HepG2 (cell line): ENCODE results near the gene ATP9A. TPM values are rescaled to one million over a fixed set of nuclear protein-coding genes. Genes with fewer than 3 reads are reported as not detected.

ENCODE experiments used
- ATF3 ChIP-seq: sonication (generic); formaldehyde crosslinking; IDR thresholded peaks from 2 replicates; pipeline ENCODE4 v1.4.0; 2020; ENCODE audit warnings: missing genetic modification reagents
- ERF ChIP-seq: IDR thresholded peaks from 2 replicates; pipeline ENCODE4 v1.6.1; 2018; ENCODE audit warnings: missing biosample characterization, missing genetic modification reagents
- FOXJ3 ChIP-seq: sonication (generic); formaldehyde crosslinking; IDR thresholded peaks from 2 replicates; pipeline ENCODE4 v1.4.0; 2020; ENCODE audit warnings: missing genetic modification reagents, mild to moderate bottlenecking, borderline replicate concordance
- HDAC2 ChIP-seq: sonication (generic); formaldehyde crosslinking; IDR thresholded peaks from 2 replicates; pipeline ENCODE4 v1.4.0; 2020; ENCODE audit warnings: missing genetic modification reagents
- HMGXB4 ChIP-seq, 2 experiments: sonication (generic) in 1 of 2; formaldehyde crosslinking in 1 of 2; IDR thresholded peaks; 2 replicates each; pipeline versions ENCODE4 v1.4.0 to v1.6.1; 2018 to 2020; ENCODE audit warnings: missing genetic modification reagents in 2 of 2, borderline replicate concordance in 1 of 2, low read depth in 1 of 2, mild to moderate bottlenecking in 1 of 2, missing biosample characterization in 1 of 2
- HNRNPL ChIP-seq: fragments of 200-400 bp; formaldehyde crosslinking; IDR thresholded peaks from 2 replicates; pipeline ENCODE4 v1.6.1; 2017; ENCODE audit warnings: mild to moderate bottlenecking, low read depth, low read length
- JARID2 ChIP-seq: sonication (generic); formaldehyde crosslinking; IDR thresholded peaks from 2 replicates; pipeline ENCODE4 v1.8.1; 2023; ENCODE audit warnings: missing genetic modification reagents, inconsistent platforms; ENCODE audit not compliant: insufficient replicate concordance
- MXD3 ChIP-seq: IDR thresholded peaks from 2 replicates; pipeline ENCODE4 v1.6.1; 2016; ENCODE audit warnings: mild to moderate bottlenecking, missing biosample characterization, missing genetic modification reagents
- PHF8 ChIP-seq: sonication (generic); formaldehyde crosslinking; IDR thresholded peaks from 2 replicates; pipeline ENCODE4 v1.5.0; 2020; ENCODE audit warnings: missing genetic modification reagents
- RXRB ChIP-seq: IDR thresholded peaks from 2 replicates; pipeline ENCODE4 v1.6.1; 2016; ENCODE audit warnings: borderline replicate concordance, missing genetic modification reagents, missing compliant biosample characterization
- SIN3B ChIP-seq: fragments of 150-350 bp; IDR thresholded peaks from 2 replicates; pipeline ENCODE4 v1.6.1; 2014; ENCODE audit warnings: low read length
- TARDBP ChIP-seq: sonication (generic); formaldehyde crosslinking; IDR thresholded peaks from 2 replicates; pipeline ENCODE4 v1.8.0; 2022; ENCODE audit warnings: mild to moderate bottlenecking, missing genetic modification reagents
- TBX2 ChIP-seq: sonication (generic); formaldehyde crosslinking; IDR thresholded peaks from 2 replicates; pipeline ENCODE4 v1.5.0; 2020; ENCODE audit warnings: missing genetic modification reagents, mild to moderate bottlenecking, borderline replicate concordance
- TEAD3 ChIP-seq: optimal IDR thresholded peaks from 2 replicates; pipeline ENCODE3; 2016; ENCODE audit warnings: borderline replicate concordance
- TFDP2 ChIP-seq: sonication (generic); formaldehyde crosslinking; IDR thresholded peaks from 2 replicates; pipeline ENCODE4 v1.4.0; 2020; ENCODE audit warnings: missing genetic modification reagents
- TOPORS ChIP-seq: sonication (generic); formaldehyde crosslinking; IDR thresholded peaks from 2 replicates; pipeline ENCODE4 v1.8.0; 2023; ENCODE audit warnings: mild to moderate bottlenecking, missing genetic modification reagents
- ZBTB38 ChIP-seq: sonication (generic); formaldehyde crosslinking; IDR thresholded peaks from 2 replicates; pipeline ENCODE4 v1.5.1; 2020; ENCODE audit warnings: mild to moderate bottlenecking, missing genetic modification reagents
- ZNF251 ChIP-seq: sonication (generic); formaldehyde crosslinking; IDR thresholded peaks from 2 replicates; pipeline ENCODE4 v1.9.0; 2021; ENCODE audit warnings: mild to moderate bottlenecking, missing genetic modification reagents
- ZNF34 ChIP-seq: sonication (generic); formaldehyde crosslinking; IDR thresholded peaks from 2 replicates; pipeline ENCODE4 v1.4.0; 2020; ENCODE audit warnings: mild to moderate bottlenecking, missing genetic modification reagents, borderline replicate concordance
- ZNF563 ChIP-seq: sonication (generic); formaldehyde crosslinking; IDR thresholded peaks from 2 replicates; pipeline ENCODE4 v1.8.0; 2022; ENCODE audit warnings: mild to moderate bottlenecking, moderate library complexity, missing genetic modification reagents
- ZNF580 ChIP-seq: IDR thresholded peaks from 2 replicates; pipeline ENCODE4 v1.6.1; 2016; ENCODE audit warnings: low read depth, borderline replicate concordance
- ZNF691 ChIP-seq: sonication (generic); formaldehyde crosslinking; IDR thresholded peaks from 2 replicates; pipeline ENCODE4 v1.4.0; 2020; ENCODE audit warnings: missing genetic modification reagents, low read depth, mild to moderate bottlenecking, borderline replicate concordance
- ZNF747 ChIP-seq: sonication (generic); formaldehyde crosslinking; IDR thresholded peaks from 2 replicates; pipeline ENCODE4 v1.8.1; 2023; ENCODE audit warnings: missing genetic modification reagents, mild to moderate bottlenecking, borderline replicate concordance
- ZSCAN12 ChIP-seq: sonication (generic); formaldehyde crosslinking; IDR thresholded peaks from 2 replicates; pipeline ENCODE4 v1.9.0; 2021; ENCODE audit warnings: mild to moderate bottlenecking, missing genetic modification reagents
- ZSCAN31 ChIP-seq: sonication (generic); formaldehyde crosslinking; IDR thresholded peaks from 2 replicates; pipeline ENCODE4 v1.5.0; 2020; ENCODE audit warnings: low read depth, mild to moderate bottlenecking, missing genetic modification reagents
- polyA plus RNA-seq, 8 experiments: library from polyadenylated mRNA; depleted of rRNA in 3 of 8; stranded (reverse) in 7 of 8; unstranded in 1 of 8; fragments of >200 nt; fragmentation: Illumina TruSeq in 4 of 8; extraction: Trizol in 4 of 8; gene quantifications; 2 replicates each; pipeline versions ENCODE4 v1.2.1 to v1.2.3, GENCODE V29; 2011 to 2016; ENCODE audit warnings: low read depth in 4 of 8, missing spikeins in 1 of 8, mixed read lengths in 1 of 8; ENCODE audit not compliant: insufficient read depth in 1 of 8
- total RNA-seq, 5 experiments: library from RNA; depleted of rRNA; stranded (reverse); fragments of >200 nt; fragmentation: Illumina TruSeq; extraction: Trizol; gene quantifications; 2 replicates each; pipeline ENCODE4 v1.2.3, GENCODE V29; 2016; ENCODE audit warnings: low read depth in 1 of 5

Gene ATP9A
- total and polyA plus RNA-seq, 2 of the 13 experiments (the other 11 are each of a cell fraction or from before 2014, with no cell fraction given) = 11.8 to 18.5 TPM

DNA sequence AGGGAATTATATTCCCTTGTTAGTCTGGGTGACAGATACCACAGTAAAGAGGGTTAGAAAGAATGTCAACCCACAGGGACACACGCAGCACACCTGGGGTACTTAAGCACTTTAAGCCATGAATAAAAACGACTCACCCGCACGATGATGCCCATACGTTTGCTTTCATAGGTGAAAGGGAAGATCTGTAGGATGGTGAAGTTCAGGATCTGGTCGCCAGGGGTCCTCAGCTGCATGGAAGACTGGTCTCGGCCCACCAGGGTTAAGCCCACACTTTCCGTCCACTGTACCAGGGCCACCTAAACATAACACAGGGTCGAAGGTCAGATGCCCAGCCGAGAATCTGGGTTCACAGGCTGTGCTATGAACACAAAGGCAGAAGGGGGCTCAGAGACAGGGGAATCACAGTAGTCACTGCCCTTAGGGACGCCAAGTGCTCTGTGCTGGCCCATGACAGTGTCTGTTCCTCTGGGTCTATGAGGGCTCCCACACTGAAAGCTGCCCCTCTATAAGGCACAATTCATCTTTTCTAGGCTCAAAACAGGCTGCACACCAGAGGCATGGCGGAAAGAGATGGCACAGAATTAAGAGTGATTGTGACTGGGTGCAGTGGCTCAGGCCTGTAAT is 128.9 kb downstream of the ATP9A start (continued):
- TF ChIP-seq ZNF747 (CRISPR knock-in tag) = no peak
- TF ChIP-seq PHF8 (CRISPR knock-in tag) = 0 out of 2 replicates have a peak, but pooled peaks have one; percentile 21
- TF ChIP-seq MXD3 (CRISPR knock-in tag) = no peak
- 0 out of 2 replicates have a peak, but pooled peaks have one; percentile 54 for TF ChIP-seq ZSCAN31
- TF ChIP-seq FOXJ3 (CRISPR knock-in tag) = no peak
- TF ChIP-seq ZNF580 (CRISPR knock-in tag) = peak; percentile 89; the same call in 1 of the 2 replicates
- peak; percentile 72; the same call in 1 of the 2 replicates for TF ChIP-seq TARDBP (CRISPR knock-in tag)
- TF ChIP-seq ZNF34 = 0 out of 2 replicates have a peak, but pooled peaks have one; percentile 59
- peak; percentile 15; the same call in 1 of the 2 replicates for TF ChIP-seq RXRB (CRISPR knock-in tag)
- TF ChIP-seq JARID2 (CRISPR knock-in tag) = peak; percentile 61
- peak in 1 of 2 experiments; percentile 75; a peak in 2 of 4 replicates for TF ChIP-seq HMGXB4 (CRISPR knock-in tag; IDR thresholded peaks at IDR 0.05; ENCODE audit: borderline replicate concordance in 1 of 2, low read depth in 1 of 2)
- TF ChIP-seq ERF (CRISPR knock-in tag) = peak; percentile 79; the same call in 1 of the 2 replicates
- no peak for TF ChIP-seq TFDP2
- peak; percentile 63; the same call in 1 of the 2 replicates for TF ChIP-seq TOPORS (CRISPR knock-in tag)
- TF ChIP-seq SIN3B = no peak
- TF ChIP-seq ATF3 = no peak
- TF ChIP-seq ZBTB38 (CRISPR knock-in tag) = peak; percentile 93
- TF ChIP-seq ZNF563 (CRISPR knock-in tag) = 0 out of 2 replicates have a peak, but pooled peaks have one; percentile 17
- TF ChIP-seq ZNF691 (CRISPR knock-in tag) = peak; percentile 77; the same call in 1 of the 2 replicates
- peak; percentile 81 for TF ChIP-seq TEAD3 (CRISPR knock-in tag)
- peak; percentile 59 for TF ChIP-seq TBX2
- TF ChIP-seq HNRNPL = 0 out of 2 replicates have a peak, but pooled peaks have one; percentile 56
- no peak for TF ChIP-seq ZSCAN12 (CRISPR knock-in tag)
- peak; percentile 57; the same call in 1 of the 2 replicates for TF ChIP-seq ZNF251
- TF ChIP-seq HDAC2 (CRISPR knock-in tag) = peak; percentile 27; the same call in 1 of the 2 replicates
